HepG2 (cell line): ENCODE measurements around the gene NELFB. TPM values are rescaled to one million over a fixed set of nuclear protein-coding genes. Genes with fewer than 3 reads are reported as not detected.

Experiments
- ATAC-seq: fragments of 200-7000 bp; cut with Tn5 transposase; 3 replicates; pipeline ENCODE4 v1.9.1; 2020; ENCODE audit warnings: mild to moderate bottlenecking, moderate library complexity
- BruUV-seq: library from RNA; stranded (reverse); fragments of 400-500 nt; replicated peaks from 2 replicates; lab custom pipeline; 2021; lab: Mats Ljungman, UMichigan
- CTCF ChIA-PET: fragments of 300-600 bp; formaldehyde crosslinking; extraction: SDS; loops from one replicate; lab custom pipeline; 2021; ENCODE audit warnings: low total read pairs, inconsistent platforms, low intra/inter-chr PET ratio; lab: Yijun Ruan, JAX
- POLR2A ChIA-PET: fragments of 350-600 bp; sonication (Branson Sonifier 250); formaldehyde crosslinking; loops from one replicate; lab custom pipeline; 2020; ENCODE audit warnings: antibody characterized with exemption, inconsistent platforms; lab: Yijun Ruan, JAX
- DNase-seq: peaks from one replicate; pipeline ENCODE4 v3.0.0-alpha.2; 2015; ENCODE audit warnings: low spot score
- FAIRE-seq: peaks from 3 replicates; lab custom pipeline; 2011; peaks lifted over from hg19 to GRCh38; lab: Jason Lieb, UNC
- H2AFZ ChIP-seq: one replicate; pipeline ENCODE4 v1.6.1; 2011; ENCODE audit warnings: low read length, inconsistent platforms
- H3K27ac ChIP-seq: fragments of 300-600 bp; 3 replicates; pipeline ENCODE4 v1.8.0; 2011; ENCODE audit warnings: mixed run types, mild to moderate bottlenecking, mixed read lengths, low read length, inconsistent platforms; ENCODE audit not compliant: insufficient read depth; ENCODE audit errors: extremely low read length
- H3K27me3 ChIP-seq, 2 experiments: fragments of 200-600 bp in 1 of 2; 2 replicates in 1 of 2; 3 replicates in 1 of 2; pipeline versions ENCODE4 v1.6.0 to v1.8.0; 2011; ENCODE audit warnings: low read length in 2 of 2, mild to moderate bottlenecking in 2 of 2, moderate library complexity in 2 of 2, inconsistent platforms in 1 of 2; ENCODE audit not compliant: insufficient read depth in 2 of 2, control insufficient read depth in 1 of 2
- H3K36me3 ChIP-seq, 2 experiments: fragments of 200-600 bp in 1 of 2; replicated peaks in 1 of 2; 2 replicates in 1 of 2; 3 replicates in 1 of 2; pipeline versions ENCODE4 v1.5.1 to v1.8.0; 2011; ENCODE audit warnings: low read length in 2 of 2, inconsistent platforms in 1 of 2; ENCODE audit not compliant: insufficient read depth in 2 of 2, control insufficient read depth in 1 of 2
- H3K4me1 ChIP-seq: 2 replicates; pipeline ENCODE4 v1.5.1; 2012; ENCODE audit warnings: low read length, inconsistent platforms; ENCODE audit not compliant: insufficient read depth
- H3K4me2 ChIP-seq: 2 replicates; pipeline ENCODE4 v1.6.0; 2011; ENCODE audit warnings: low read depth, low read length, inconsistent platforms
- H3K4me3 ChIP-seq, 3 experiments: fragments of 200-600 bp in 1 of 3; sonication (generic), shearing (Covaris generic) in 1 of 3; replicated peaks in 1 of 3; 2 replicates each; pipeline ENCODE4 v1.5.1; 2011 to 2016; ENCODE audit warnings: low read length in 3 of 3, inconsistent platforms in 2 of 3, low read depth in 2 of 3, mild to moderate bottlenecking in 2 of 3, control low read depth in 1 of 3, mixed read lengths in 1 of 3; ENCODE audit not compliant: insufficient read depth in 1 of 3
- H3K79me2 ChIP-seq: one replicate; pipeline ENCODE4 v1.6.1; 2011; ENCODE audit warnings: low read length, inconsistent platforms; ENCODE audit not compliant: insufficient read depth
- H3K9ac ChIP-seq: 2 replicates; pipeline ENCODE4 v1.6.0; 2011; ENCODE audit warnings: mild to moderate bottlenecking, low read depth, low read length, inconsistent platforms; ENCODE audit not compliant: insufficient read depth
- H3K9me3 ChIP-seq: 2 replicates; pipeline ENCODE4 v1.5.1; 2012; ENCODE audit warnings: mild to moderate bottlenecking, low read length
- H4K20me1 ChIP-seq: 2 replicates; pipeline ENCODE4 v1.6.0; 2011; ENCODE audit warnings: inconsistent platforms, mild to moderate bottlenecking, low read length, moderate library complexity; ENCODE audit not compliant: insufficient read depth
- AGO2 ChIP-seq: fragments of 200-400 bp; formaldehyde crosslinking; optimal IDR thresholded peaks from 2 replicates; pipeline ENCODE3; 2017; ENCODE audit warnings: mild to moderate bottlenecking, low read depth, low read length, moderate library complexity
- CEBPZ ChIP-seq: IDR thresholded peaks from 2 replicates; pipeline ENCODE4 v1.6.1; 2012; ENCODE audit warnings: low read length, improper control_type of control experiment
- HMG20B ChIP-seq: conservative IDR thresholded peaks from 2 replicates; pipeline ENCODE4 v1.6.1; 2016; ENCODE audit warnings: missing genetic modification reagents, missing compliant biosample characterization
- HNRNPL ChIP-seq: fragments of 200-400 bp; formaldehyde crosslinking; IDR thresholded peaks from 2 replicates; pipeline ENCODE4 v1.6.1; 2017; ENCODE audit warnings: mild to moderate bottlenecking, low read depth, low read length
- RBFOX2 ChIP-seq: fragments of 200-400 bp; formaldehyde crosslinking; IDR thresholded peaks from 2 replicates; pipeline ENCODE4 v1.6.1; 2017; ENCODE audit warnings: low read depth, mild to moderate bottlenecking, low read length
- RXRB ChIP-seq: IDR thresholded peaks from 2 replicates; pipeline ENCODE4 v1.6.1; 2016; ENCODE audit warnings: borderline replicate concordance, missing genetic modification reagents, missing compliant biosample characterization
- ZNF253 ChIP-seq: sonication (generic); formaldehyde crosslinking; IDR thresholded peaks from 2 replicates; pipeline ENCODE4 v1.8.0; 2022; ENCODE audit warnings: mild to moderate bottlenecking, missing genetic modification reagents, borderline replicate concordance
- ZNF317 ChIP-seq: sonication (generic); formaldehyde crosslinking; IDR thresholded peaks from 2 replicates; pipeline ENCODE4 v1.5.0; 2020; ENCODE audit warnings: mild to moderate bottlenecking, missing genetic modification reagents
- ZNF33B ChIP-seq: sonication (generic); formaldehyde crosslinking; IDR thresholded peaks from 2 replicates; pipeline ENCODE4 v1.5.1; 2020; ENCODE audit warnings: mild to moderate bottlenecking, missing genetic modification reagents
- ZNF407 ChIP-seq: sonication (generic); formaldehyde crosslinking; IDR thresholded peaks from one replicate; pipeline ENCODE4 v1.5.1; 2020; ENCODE audit warnings: mild to moderate bottlenecking, missing genetic modification reagents; ENCODE audit errors: not compliant biosample characterization
- ZNF530 ChIP-seq: sonication (generic); formaldehyde crosslinking; IDR thresholded peaks from 2 replicates; pipeline ENCODE4 v1.5.0; 2020; ENCODE audit warnings: low read depth, mild to moderate bottlenecking, missing genetic modification reagents
- ZNF709 ChIP-seq: sonication (generic); formaldehyde crosslinking; IDR thresholded peaks from 2 replicates; pipeline ENCODE4 v1.5.0; 2020; ENCODE audit warnings: mild to moderate bottlenecking, missing genetic modification reagents
- ZNF768 ChIP-seq: sonication (generic); formaldehyde crosslinking; IDR thresholded peaks from 2 replicates; pipeline ENCODE4 v1.4.0; 2020; ENCODE audit warnings: missing genetic modification reagents
- WGBS: methylation state at CpG from one replicate; pipeline ENCODE4 v1.1.6; 2017; ENCODE audit warnings: low lambda C conversion rate; 5-methylcytosine and 5-hydroxymethylcytosine counted together
- in situ Hi-C: cut with HindIII; loops from 2 replicates; pipeline ENCODE4 v1.10.0; 2017; ENCODE audit warnings: low pct_unique_long_range_greater_than_20kb; ENCODE audit not compliant: extremely low pct_ligation_motif_present
- intact Hi-C: fragments of 100-400 bp; cut with micrococcal nuclease; formaldehyde crosslinking; loops from one replicate; pipeline ENCODE4 v1.10.0; 2022; ENCODE audit not compliant: unreplicated experiment
- polyA plus RNA-seq, 8 experiments: library from polyadenylated mRNA; depleted of rRNA in 3 of 8; stranded (reverse) in 7 of 8; unstranded in 1 of 8; fragments of >200 nt; fragmentation: Illumina TruSeq in 4 of 8; extraction: Trizol in 4 of 8; gene quantifications; 2 replicates each; pipeline versions ENCODE4 v1.2.1 to v1.2.3, GENCODE V29; 2011 to 2016; ENCODE audit warnings: low read depth in 4 of 8, missing spikeins in 1 of 8, mixed read lengths in 1 of 8; ENCODE audit not compliant: insufficient read depth in 1 of 8
- total RNA-seq, 5 experiments: library from RNA; depleted of rRNA; stranded (reverse); fragments of >200 nt; fragmentation: Illumina TruSeq; extraction: Trizol; gene quantifications; 2 replicates each; pipeline ENCODE4 v1.2.3, GENCODE V29; 2016; ENCODE audit warnings: low read depth in 1 of 5

The NELFB gene
- total and polyA plus RNA-seq, 2 of the 13 experiments (the other 11 are each of a cell fraction or from before 2014, with no cell fraction given) = 26.5 to 45.8 TPM

- FAIRE-seq (no peak), ATAC-seq (no peak), DNase-seq (no peak)
- no peak overlapping the region for H3K4me3 ChIP-seq
- no peaks in the 10 kb centered on the region for H3K79me2 ChIP-seq
- no peak overlapping the region for H3K27ac ChIP-seq
- intact Hi-C loops = no loop called here
- TF ChIP-seq ZNF709 (CRISPR knock-in tag) (no peak), ZNF33B (CRISPR knock-in tag) (no peak), ZNF317 (CRISPR knock-in tag) (no peak), ZNF768 (CRISPR knock-in tag) (no peak), CEBPZ (no peak), ZNF253 (no peak), ZNF530 (CRISPR knock-in tag) (no peak), AGO2 (peak; percentile 53), RXRB (no peak), HMG20B (no peak), RBFOX2 (peak; percentile 59), ZNF407 (CRISPR knock-in tag) (no peak), HNRNPL (no peak)
- H4K20me1 ChIP-seq = no peaks in the 10 kb centered on the region
- in situ Hi-C loops = no loop called here
- H3K9me3 ChIP-seq = no peaks in the 10 kb centered on the region
- H3K4me2 ChIP-seq = no peak overlapping the region
- peaks cover 16 to 34% of the 10 kb centered on the region in 2 experiments; a peak in 4 of 5 replicates for H3K36me3 ChIP-seq
- WGBS = 95% methylated on average over 11 of the region's 32 CpGs
- no peak overlapping the region for H2AFZ ChIP-seq
- ChIA-PET POLR2A (no interaction called here), CTCF (no interaction called here)
- no peak overlapping the region for H3K9ac ChIP-seq
- peaks cover 30% of the 10 kb centered on the region for H3K4me1 ChIP-seq
- BruUV-seq = no TSS peak
- no peaks in the 10 kb centered on the region for H3K27me3 ChIP-seq
Observed at GRCh38 chr9:137270929-137271695, 16.0 kb downstream of the NELFB start.
